ENCODE measurements around the gene PLEKHG4.

- TF ChIP-seq CTCF (IDR thresholded peaks at IDR 0.05; ENCODE audit: borderline replicate concordance, extremely low read depth, low read length, poor library complexity, severe bottlenecking), result no peak
- TF ChIP-seq EZH2 (IDR thresholded peaks at IDR 0.05; ENCODE audit: borderline replicate concordance, low read depth, low read length, severe bottlenecking), result no peak
These were observed 31.3 kb upstream of the PLEKHG4 start for GRCh38 chr16:67248073-67248400.
